Upper lobe of left lung (tissue), 4 donors: Measurements from ENCODE around the gene KBTBD7.

Experiments used
- CTCF ChIP-seq, 6 experiments: fragments of 450-650 bp in 4 of 6; fragments of 200-600 bp in 2 of 6; sonication (generic) in 2 of 6; IDR thresholded peaks; one replicate each; pipeline ENCODE4 v1.5.1; 2016 to 2019; ENCODE audit warnings: antibody characterized with exemption in 6 of 6
- POLR2A ChIP-seq, 4 donors: fragments of 450-650 bp; IDR thresholded peaks; one replicate each; pipeline ENCODE4 v1.5.1; 2016 to 2017; ENCODE audit warnings: antibody characterized with exemption in 4 of 4, mild to moderate bottlenecking in 2 of 4
- POLR2AphosphoS5 ChIP-seq, 2 donors: sonication (generic); formaldehyde crosslinking; IDR thresholded peaks; one replicate each; pipeline ENCODE4 v1.5.1; 2017; ENCODE audit warnings: antibody characterized with exemption in 2 of 2

- TF ChIP-seq CTCF (IDR thresholded peaks at IDR 0.05) (no peak), POLR2A (IDR thresholded peaks at IDR 0.05) (no peak), POLR2AphosphoS5 (IDR thresholded peaks at IDR 0.05) (no peak)
Measured at GRCh38 chr13:41212881-41213280, 18.5 kb upstream of the KBTBD7 start.
